Activated T-cell treated with anti-CD3 and anti-CD28 coated beads, Interleukin-2, amount 50 U/mL, for 4 hours (primary cell): ENCODE results near the gene ARHGAP24. TPM values are rescaled to one million over a fixed set of nuclear protein-coding genes. Genes with fewer than 3 reads are reported as not detected.

Experiments
- ATAC-seq, 2 donors: fragments of 200-7000 bp; cut with Tn5 transposase; one replicate each; pipeline ENCODE4 v1.10.0; 2021
- DNase-seq: peaks from one replicate; pipeline ENCODE4 v3.0.0-alpha.2; 2020
- H3K27me3 Mint-ChIP-seq: one replicate; pipeline ENCODE4 v1.8.0; 2021; ENCODE audit warnings: low read depth, mixed read lengths
- H3K36me3 Mint-ChIP-seq: one replicate; pipeline ENCODE4 v1.8.0; 2022; ENCODE audit warnings: mixed read lengths; ENCODE audit not compliant: insufficient read depth
- H3K4me1 Mint-ChIP-seq: one replicate; pipeline ENCODE4 v1.8.0; 2021; ENCODE audit warnings: low read depth, mixed read lengths
- H3K4me3 Mint-ChIP-seq: one replicate; pipeline ENCODE4 v1.8.0; 2021; ENCODE audit warnings: mild to moderate bottlenecking, moderate library complexity, mixed read lengths
- H3K9me3 Mint-ChIP-seq: one replicate; pipeline ENCODE4 v1.8.0; 2021; ENCODE audit warnings: mixed read lengths
- total RNA-seq, 3 donors: library from RNA; stranded (reverse); gene quantifications; one replicate each; pipeline ENCODE4 v1.2.1, GENCODE V29; 2021

Gene ARHGAP24
- 1 to 10 TPM in 1 of 3 donors, under 1 TPM in 2; 0.29 to 1.5 (median 0.46) TPM for total RNA-seq

GRCh38 chr4:85474818-85475630 is at the start of gene ARHGAP24:
ARHGAP24 (plus strand) TSS chr4:85475150.
- no peak for DNase-seq
- peak within 1 kb of the TSS; percentile 66 for H3K4me3 Mint-ChIP-seq
- ATAC-seq = peak; percentile 51 to 58
- H3K4me1 Mint-ChIP-seq = no peaks in the 10 kb centered on the region
- no peaks in the 10 kb centered on the region for H3K9me3 Mint-ChIP-seq
- H3K27me3 Mint-ChIP-seq = peaks cover 18% of the 10 kb centered on the region
- no peaks in the 10 kb centered on the region for H3K36me3 Mint-ChIP-seq

GRCh38 chr4:85426366-85426765 is 48.6 kb upstream of the ARHGAP24 start:
- H3K36me3 Mint-ChIP-seq = no peaks in the 10 kb centered on the region
- DNase-seq (no peak), ATAC-seq (no peak)
- no peaks in the 10 kb centered on the region for H3K4me1 Mint-ChIP-seq
- no peaks in the 10 kb centered on the region for H3K27me3 Mint-ChIP-seq
- H3K4me3 Mint-ChIP-seq = no peak overlapping the region
- peaks cover 4% of the 10 kb centered on the region for H3K9me3 Mint-ChIP-seq

GRCh38 chr4:85427123-85427522 is 47.8 kb upstream of the ARHGAP24 start:
- H3K27me3 Mint-ChIP-seq = no peaks in the 10 kb centered on the region
- H3K4me3 Mint-ChIP-seq = no peak overlapping the region

GRCh38 chr4:85430226-85430625 is 44.7 kb upstream of the ARHGAP24 start:
- H3K9me3 Mint-ChIP-seq = peaks cover 4% of the 10 kb centered on the region
- no peak for DNase-seq
- H3K36me3 Mint-ChIP-seq = no peaks in the 10 kb centered on the region
- H3K4me1 Mint-ChIP-seq = no peaks in the 10 kb centered on the region
- no peaks in the 10 kb centered on the region for H3K27me3 Mint-ChIP-seq
- H3K4me3 Mint-ChIP-seq = no peak overlapping the region
- no peak for ATAC-seq

More at GRCh38 chr4:85427123-85427522, 47.8 kb upstream of the ARHGAP24 start:
- Mint-ChIP-seq H3K4me1 (no peaks in the 10 kb centered on the region), H3K36me3 (no peaks in the 10 kb centered on the region), H3K9me3 (peaks cover 4% of the 10 kb centered on the region)
- DNase-seq = no peak
- ATAC-seq = no peak

- no peak for DNase-seq
- no peaks in the 10 kb centered on the region for H3K27me3 Mint-ChIP-seq
- ATAC-seq = no peak
- H3K4me1 Mint-ChIP-seq = no peaks in the 10 kb centered on the region
- H3K36me3 Mint-ChIP-seq = no peaks in the 10 kb centered on the region
- no peak overlapping the region for H3K4me3 Mint-ChIP-seq
- peaks cover 4% of the 10 kb centered on the region for H3K9me3 Mint-ChIP-seq
Measured at GRCh38 chr4:85430697-85431096, 44.3 kb upstream of the ARHGAP24 start.

- Mint-ChIP-seq H3K4me3 (no peak overlapping the region), H3K4me1 (no peaks in the 10 kb centered on the region), H3K9me3 (peaks cover 4% of the 10 kb centered on the region), H3K36me3 (no peaks in the 10 kb centered on the region), H3K27me3 (no peaks in the 10 kb centered on the region)
- ATAC-seq = no peak
- no peak for DNase-seq
Measured at GRCh38 chr4:85431156-85431555, 43.8 kb upstream of the ARHGAP24 start.

GRCh38 chr4:85431881-85432485 is 43.0 kb upstream of the ARHGAP24 start:
- ATAC-seq (no peak), DNase-seq (no peak)
- Mint-ChIP-seq H3K27me3 (no peaks in the 10 kb centered on the region), H3K4me3 (no peak overlapping the region), H3K4me1 (no peaks in the 10 kb centered on the region), H3K9me3 (peaks cover 4% of the 10 kb centered on the region), H3K36me3 (no peaks in the 10 kb centered on the region)

- no peak for ATAC-seq
- DNase-seq = no peak
- Mint-ChIP-seq H3K4me3 (no peak overlapping the region), H3K36me3 (no peaks in the 10 kb centered on the region), H3K27me3 (no peaks in the 10 kb centered on the region), H3K9me3 (no peaks in the 10 kb centered on the region), H3K4me1 (no peaks in the 10 kb centered on the region)
Measured at GRCh38 chr4:85445050-85445639, 29.8 kb upstream of the ARHGAP24 start.

GRCh38 chr4:85446141-85446861 is 28.6 kb upstream of the ARHGAP24 start:
- Mint-ChIP-seq H3K4me3 (no peak overlapping the region), H3K4me1 (no peaks in the 10 kb centered on the region), H3K36me3 (no peaks in the 10 kb centered on the region), H3K9me3 (no peaks in the 10 kb centered on the region), H3K27me3 (no peaks in the 10 kb centered on the region)
- DNase-seq (no peak), ATAC-seq (no peak)

GRCh38 chr4:85448906-85449890 is 25.8 kb upstream of the ARHGAP24 start:
- no peak for DNase-seq
- Mint-ChIP-seq H3K4me1 (no peaks in the 10 kb centered on the region), H3K4me3 (no peak overlapping the region)

GRCh38 chr4:85452058-85452731 is 22.8 kb upstream of the ARHGAP24 start:
- Mint-ChIP-seq H3K4me3 (no peak overlapping the region), H3K27me3 (no peaks in the 10 kb centered on the region), H3K4me1 (no peaks in the 10 kb centered on the region), H3K36me3 (no peaks in the 10 kb centered on the region), H3K9me3 (no peaks in the 10 kb centered on the region)
- no peak for DNase-seq
- no peak for ATAC-seq

More at GRCh38 chr4:85448906-85449890, 25.8 kb upstream of the ARHGAP24 start:
- no peaks in the 10 kb centered on the region for H3K36me3 Mint-ChIP-seq
- no peaks in the 10 kb centered on the region for H3K9me3 Mint-ChIP-seq
- H3K27me3 Mint-ChIP-seq = no peaks in the 10 kb centered on the region
- no peak for ATAC-seq

- no peaks in the 10 kb centered on the region for H3K36me3 Mint-ChIP-seq
- ATAC-seq (no peak), DNase-seq (no peak)
- no peaks in the 10 kb centered on the region for H3K4me1 Mint-ChIP-seq
- H3K4me3 Mint-ChIP-seq = no peak overlapping the region
- H3K9me3 Mint-ChIP-seq = no peaks in the 10 kb centered on the region
- no peaks in the 10 kb centered on the region for H3K27me3 Mint-ChIP-seq
Measured at GRCh38 chr4:85455942-85456341, 19.0 kb upstream of the ARHGAP24 start.
